ENCODE results near the gene TP53I13.

The TP53I13 gene

GRCh38 chr17:29572691-29573557 is 4.4 kb downstream of the TP53I13 start:
- no peak overlapping the region for H2BK15ac ChIP-seq (ENCODE audit: low read length)
- no peak overlapping the region for H3K9ac ChIP-seq (ENCODE audit: low read depth, low read length, poor library complexity)
- H3K4me1 ChIP-seq (ENCODE audit: control insufficient read depth in 2 of 2, insufficient read depth in 1 of 2, low read depth in 1 of 2, low read length in 2 of 2): peaks cover 4 to 13% of the 10 kb centered on the region in 2 donors
- H3K27me3 ChIP-seq (ENCODE audit: control insufficient read depth in 3 of 3, insufficient read depth in 3 of 3, low read depth in 1 of 3, low read length in 3 of 3): no peaks in the 10 kb centered on the region
- peak overlapping the region; percentile 76 for H3K18ac ChIP-seq (ENCODE audit: low read length)
- H4K8ac ChIP-seq (ENCODE audit: low read depth, low read length): no peak overlapping the region
- peak overlapping the region; percentile 100 for H2AK5ac ChIP-seq (ENCODE audit: low read depth, low read length)
- H3K4me2 ChIP-seq (ENCODE audit: insufficient read depth, low read length, poor library complexity, severe bottlenecking): peak overlapping the region; percentile 49
- no peak overlapping the region for H2BK5ac ChIP-seq (ENCODE audit: low read length)
- no CpG with 5 or more reads among the region's 62 CpGs for WGBS, 2 donors (ENCODE audit: extremely low coverage in 2 of 2, insufficient read length in 2 of 2, insufficient replicate concordance in 1 of 2)
- H2AFZ ChIP-seq (ENCODE audit: low read length): no peak overlapping the region
- H3K23ac ChIP-seq (ENCODE audit: low read depth, low read length, poor library complexity): peak overlapping the region; percentile 73
- H3K4ac ChIP-seq (ENCODE audit: low read length): peak overlapping the region; percentile 56
- H4K91ac ChIP-seq (ENCODE audit: low read depth, low read length, poor library complexity): no peak overlapping the region
- H2BK120ac ChIP-seq (ENCODE audit: low read depth, low read length): no peak overlapping the region
- H3K4me3 ChIP-seq (ENCODE audit: low read length in 2 of 2): no peak overlapping the region
- H3K14ac ChIP-seq (ENCODE audit: low read length): peak overlapping the region; percentile 56
- no peak overlapping the region for H3K27ac ChIP-seq (replicated peaks; ENCODE audit: low read length)
- H3K36me3 ChIP-seq (replicated peaks in 1 of 2; ENCODE audit: control insufficient read depth in 2 of 2, insufficient read depth in 2 of 2, low read length in 2 of 2): peaks cover 48 to 74% of the 10 kb centered on the region in 2 donors
- H2BK12ac ChIP-seq (ENCODE audit: low read length): no peak overlapping the region
- peak; percentile 54 for DNase-seq (ENCODE audit: low spot score)
- peaks cover 10% of the 10 kb centered on the region for H3K79me1 ChIP-seq (ENCODE audit: low read depth, low read length)
- H3K9me3 ChIP-seq (replicated peaks in 1 of 2; ENCODE audit: control insufficient read depth in 2 of 2, insufficient read depth in 1 of 2, low read depth in 1 of 2, low read length in 2 of 2): no peaks in the 10 kb centered on the region

GRCh38 chr17:29573558-29573869 is 5.0 kb downstream of the TP53I13 start:
- Histone ChIP-seq H3K23ac (ENCODE audit: low read depth, low read length, poor library complexity) (no peak overlapping the region), H2AFZ (ENCODE audit: low read length) (no peak overlapping the region), H3K27ac (replicated peaks; ENCODE audit: low read length) (no peak overlapping the region), H3K4me3 (ENCODE audit: low read length in 2 of 2) (no peak overlapping the region), H3K4me2 (ENCODE audit: insufficient read depth, low read length, poor library complexity, severe bottlenecking) (no peak overlapping the region), H4K8ac (ENCODE audit: low read depth, low read length) (no peak overlapping the region), H2BK15ac (ENCODE audit: low read length) (no peak overlapping the region), H3K27me3 (ENCODE audit: control insufficient read depth in 3 of 3, insufficient read depth in 3 of 3, low read depth in 1 of 3, low read length in 3 of 3) (no peaks in the 10 kb centered on the region), H3K9ac (ENCODE audit: low read depth, low read length, poor library complexity) (no peak overlapping the region), H3K4me1 (ENCODE audit: control insufficient read depth in 2 of 2, insufficient read depth in 1 of 2, low read depth in 1 of 2, low read length in 2 of 2) (peaks cover 4 to 13% of the 10 kb centered on the region in 2 donors), H3K18ac (ENCODE audit: low read length) (no peak overlapping the region), H2BK5ac (ENCODE audit: low read length) (no peak overlapping the region), H3K4ac (ENCODE audit: low read length) (peak overlapping the region; percentile 56), H2AK5ac (ENCODE audit: low read depth, low read length) (no peak overlapping the region), H4K91ac (ENCODE audit: low read depth, low read length, poor library complexity) (no peak overlapping the region), H3K14ac (ENCODE audit: low read length) (no peak overlapping the region), H2BK120ac (ENCODE audit: low read depth, low read length) (no peak overlapping the region), H3K79me1 (ENCODE audit: low read depth, low read length) (peaks cover 10% of the 10 kb centered on the region), H3K9me3 (replicated peaks in 1 of 2; ENCODE audit: control insufficient read depth in 2 of 2, insufficient read depth in 1 of 2, low read depth in 1 of 2, low read length in 2 of 2) (no peaks in the 10 kb centered on the region), H2BK12ac (ENCODE audit: low read length) (no peak overlapping the region), H3K36me3 (replicated peaks in 1 of 2; ENCODE audit: control insufficient read depth in 2 of 2, insufficient read depth in 2 of 2, low read length in 2 of 2) (peaks cover 54 to 80% of the 10 kb centered on the region in 2 donors)
- DNase-seq (ENCODE audit: low spot score): no peak
- WGBS, 2 donors (ENCODE audit: extremely low coverage in 2 of 2, insufficient read length in 2 of 2, insufficient replicate concordance in 1 of 2): no CpG with 5 or more reads among the region's 6 CpGs

- no peak overlapping the region for H3K14ac ChIP-seq (ENCODE audit: low read length)
- no peak overlapping the region for H2BK15ac ChIP-seq (ENCODE audit: low read length)
- no peaks in the 10 kb centered on the region for H3K27me3 ChIP-seq (ENCODE audit: control insufficient read depth in 3 of 3, insufficient read depth in 3 of 3, low read depth in 1 of 3, low read length in 3 of 3)
- H3K79me1 ChIP-seq (ENCODE audit: low read depth, low read length): peaks cover 10% of the 10 kb centered on the region
- peaks cover 58 to 86% of the 10 kb centered on the region in 2 donors for H3K36me3 ChIP-seq (replicated peaks in 1 of 2; ENCODE audit: control insufficient read depth in 2 of 2, insufficient read depth in 2 of 2, low read length in 2 of 2)
- DNase-seq (ENCODE audit: low spot score): no peak
- H3K9me3 ChIP-seq (replicated peaks in 1 of 2; ENCODE audit: control insufficient read depth in 2 of 2, insufficient read depth in 1 of 2, low read depth in 1 of 2, low read length in 2 of 2): no peaks in the 10 kb centered on the region
- H3K9ac ChIP-seq (ENCODE audit: low read depth, low read length, poor library complexity): no peak overlapping the region
- no peak overlapping the region for H4K91ac ChIP-seq (ENCODE audit: low read depth, low read length, poor library complexity)
- no peak overlapping the region for H3K27ac ChIP-seq (replicated peaks; ENCODE audit: low read length)
- H3K4ac ChIP-seq (ENCODE audit: low read length): no peak overlapping the region
- no peak overlapping the region for H3K4me2 ChIP-seq (ENCODE audit: insufficient read depth, low read length, poor library complexity, severe bottlenecking)
- H2BK120ac ChIP-seq (ENCODE audit: low read depth, low read length): no peak overlapping the region
- H3K4me3 ChIP-seq (ENCODE audit: low read length in 2 of 2): no peak overlapping the region
- peaks cover 3 to 12% of the 10 kb centered on the region in 2 donors for H3K4me1 ChIP-seq (ENCODE audit: control insufficient read depth in 2 of 2, insufficient read depth in 1 of 2, low read depth in 1 of 2, low read length in 2 of 2)
- H4K8ac ChIP-seq (ENCODE audit: low read depth, low read length): no peak overlapping the region
- H3K18ac ChIP-seq (ENCODE audit: low read length): no peak overlapping the region
- no peak overlapping the region for H2BK12ac ChIP-seq (ENCODE audit: low read length)
- no CpG with 5 or more reads among the region's 14 CpGs for WGBS, 2 donors (ENCODE audit: extremely low coverage in 2 of 2, insufficient read length in 2 of 2, insufficient replicate concordance in 1 of 2)
- peak overlapping the region; percentile 43 for H3K23ac ChIP-seq (ENCODE audit: low read depth, low read length, poor library complexity)
- no peak overlapping the region for H2AFZ ChIP-seq (ENCODE audit: low read length)
- H2BK5ac ChIP-seq (ENCODE audit: low read length): no peak overlapping the region
- H2AK5ac ChIP-seq (ENCODE audit: low read depth, low read length): no peak overlapping the region
These were observed 5.6 kb downstream of the TP53I13 start for GRCh38 chr17:29573871-29574731.
